ENCODE measurements around the gene STAMBPL1.

STAMBPL1 gene

GRCh38 chr10:88850712-88851111, 29.3 kb upstream of the STAMBPL1 start:
- no peak overlapping the region for H3K4me2 ChIP-seq (ENCODE audit: low read depth, low read length, poor library complexity, severe bottlenecking)

GRCh38 chr10:88851706-88852105, 28.3 kb upstream of the STAMBPL1 start, which contains the start of gene ANKRD22:
ANKRD22 (minus strand) TSS chr10:88851844; CDS start chr10:88851607, 237 bp downstream.
- peaks cover 41% of the 10 kb centered on the region for H3K4me1 ChIP-seq (ENCODE audit: insufficient read depth, low read length, poor library complexity, severe bottlenecking)
- H3K9ac ChIP-seq (ENCODE audit: low read depth, low read length, poor library complexity, severe bottlenecking) = peak within 1 kb of the TSS; percentile 18
- no peaks in the 10 kb centered on the region for H3K27me3 ChIP-seq (ENCODE audit: insufficient read depth, low read length, poor library complexity, severe bottlenecking)
- H2AFZ ChIP-seq (ENCODE audit: low read length) = peak within 1 kb of the TSS; percentile 65
- no peaks in the 10 kb centered on the region for H4K20me1 ChIP-seq (ENCODE audit: insufficient read depth, low read length, poor library complexity, severe bottlenecking)
- no peaks in the 10 kb centered on the region for H3K9me3 ChIP-seq (ENCODE audit: insufficient read depth, low read depth, low read length)
- no peaks in the 10 kb centered on the region for H3K9me2 ChIP-seq (replicated peaks; ENCODE audit: low read depth, low read length)
- no peaks in the 10 kb centered on the region for H3K36me3 ChIP-seq (ENCODE audit: insufficient read depth, low read length)
- no peaks in the 10 kb centered on the region for H3F3A ChIP-seq (ENCODE audit: low read depth)
- TF ChIP-seq EZH2phosphoT487 (IDR thresholded peaks at IDR 0.05; ENCODE audit: borderline replicate concordance) = no peak
- TF ChIP-seq CTCF (conservative IDR thresholded peaks at IDR 0.05; ENCODE audit: low read length) = no peak
- peak within 1 kb of the TSS; percentile 47 for H3K4me2 ChIP-seq (ENCODE audit: low read depth, low read length, poor library complexity, severe bottlenecking)
- no peaks in the 10 kb centered on the region for H3K79me2 ChIP-seq (ENCODE audit: insufficient read depth, low read length)
- H3K4me3 ChIP-seq (ENCODE audit: low read length, poor library complexity, severe bottlenecking) = no peak within 1 kb of the TSS

More at GRCh38 chr10:88850712-88851111, 29.3 kb upstream of the STAMBPL1 start:
- Histone ChIP-seq H4K20me1 (ENCODE audit: insufficient read depth, low read length, poor library complexity, severe bottlenecking) (no peaks in the 10 kb centered on the region), H3K9me3 (ENCODE audit: insufficient read depth, low read depth, low read length) (no peaks in the 10 kb centered on the region), H3F3A (ENCODE audit: low read depth) (no peaks in the 10 kb centered on the region), H3K4me3 (ENCODE audit: low read length, poor library complexity, severe bottlenecking) (no peak overlapping the region), H3K4me1 (ENCODE audit: insufficient read depth, low read length, poor library complexity, severe bottlenecking) (peaks cover 41% of the 10 kb centered on the region), H3K27me3 (ENCODE audit: insufficient read depth, low read length, poor library complexity, severe bottlenecking) (no peaks in the 10 kb centered on the region), H3K9ac (ENCODE audit: low read depth, low read length, poor library complexity, severe bottlenecking) (no peak overlapping the region), H3K9me2 (replicated peaks; ENCODE audit: low read depth, low read length) (no peaks in the 10 kb centered on the region), H2AFZ (ENCODE audit: low read length) (peak overlapping the region; percentile 18), H3K36me3 (ENCODE audit: insufficient read depth, low read length) (no peaks in the 10 kb centered on the region), H3K79me2 (ENCODE audit: insufficient read depth, low read length) (no peaks in the 10 kb centered on the region)
- TF ChIP-seq CTCF (conservative IDR thresholded peaks at IDR 0.05; ENCODE audit: low read length) = no peak
- TF ChIP-seq EZH2phosphoT487 (IDR thresholded peaks at IDR 0.05; ENCODE audit: borderline replicate concordance) = no peak

- no peak overlapping the region for H3K4me2 ChIP-seq (ENCODE audit: low read depth, low read length, poor library complexity, severe bottlenecking)
- no peaks in the 10 kb centered on the region for H4K20me1 ChIP-seq (ENCODE audit: insufficient read depth, low read length, poor library complexity, severe bottlenecking)
- no peak overlapping the region for H3K4me3 ChIP-seq (ENCODE audit: low read length, poor library complexity, severe bottlenecking)
- no peaks in the 10 kb centered on the region for H3K79me2 ChIP-seq (ENCODE audit: insufficient read depth, low read length)
- no peaks in the 10 kb centered on the region for H3F3A ChIP-seq (ENCODE audit: low read depth)
- H3K27me3 ChIP-seq (ENCODE audit: insufficient read depth, low read length, poor library complexity, severe bottlenecking) = no peaks in the 10 kb centered on the region
- no peaks in the 10 kb centered on the region for H3K9me2 ChIP-seq (replicated peaks; ENCODE audit: low read depth, low read length)
- H3K36me3 ChIP-seq (ENCODE audit: insufficient read depth, low read length) = no peaks in the 10 kb centered on the region
- peak overlapping the region; percentile 18 for H3K9ac ChIP-seq (ENCODE audit: low read depth, low read length, poor library complexity, severe bottlenecking)
- TF ChIP-seq CTCF (conservative IDR thresholded peaks at IDR 0.05; ENCODE audit: low read length) (no peak), EZH2phosphoT487 (IDR thresholded peaks at IDR 0.05; ENCODE audit: borderline replicate concordance) (no peak)
- peak overlapping the region; percentile 58; the same call in 1 of the 2 replicates for H2AFZ ChIP-seq (ENCODE audit: low read length)
- peaks cover 41% of the 10 kb centered on the region for H3K4me1 ChIP-seq (ENCODE audit: insufficient read depth, low read length, poor library complexity, severe bottlenecking)
- no peaks in the 10 kb centered on the region for H3K9me3 ChIP-seq (ENCODE audit: insufficient read depth, low read depth, low read length)
Observed at GRCh38 chr10:88852327-88852726, 27.7 kb upstream of the STAMBPL1 start.
